ENCODE data around the gene FOXJ3. TPM values are rescaled to one million over a fixed set of nuclear protein-coding genes. Genes with fewer than 3 reads are reported as not detected.

The FOXJ3 gene
- total and polyA plus RNA-seq, 2 of the 8 experiments (the other 6 are each of a cell fraction or from before 2014, with no cell fraction given), result 48.6 to 51.9 TPM

DNA sequence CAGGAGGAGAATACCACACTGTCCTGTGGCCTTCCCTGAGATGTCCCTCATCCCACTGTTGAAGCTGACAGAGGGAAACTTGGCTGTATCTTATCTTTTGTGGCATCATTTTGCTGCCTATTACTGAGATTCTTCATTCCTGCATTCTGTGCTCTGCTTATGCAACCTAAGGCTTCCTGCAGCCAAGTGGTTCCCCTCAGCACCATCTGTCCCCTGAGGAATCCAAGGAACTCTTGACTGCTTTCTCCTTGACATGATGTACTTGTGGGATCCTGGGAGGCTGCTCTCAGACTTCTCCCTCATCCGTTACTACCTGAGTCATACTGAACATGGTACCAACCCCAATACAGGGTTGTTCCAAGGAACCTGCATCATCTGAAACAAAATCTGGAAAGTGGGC, 24.4 kb upstream of the FOXJ3 start:
- no peak overlapping the region for H2BK120ac ChIP-seq (replicated peaks; ENCODE audit: low read depth, low read length)
- no peaks in the 10 kb centered on the region for H3K79me1 ChIP-seq (ENCODE audit: low read depth, low read length)
- no peak overlapping the region for H3K56ac ChIP-seq (replicated peaks; ENCODE audit: insufficient read length, low read depth, low read length)
- no peak overlapping the region for H2AK5ac ChIP-seq (ENCODE audit: low read depth, low read length)
- H3K9ac ChIP-seq (replicated peaks in 1 of 4; ENCODE audit: extremely low read depth in 1 of 4, low read depth in 3 of 4, low read length in 3 of 4), result no peak overlapping the region
- H2BK5ac ChIP-seq (ENCODE audit: low read depth, low read length), result no peak overlapping the region
- no peak overlapping the region for H2BK20ac ChIP-seq (ENCODE audit: low read length)
- H3K14ac ChIP-seq (ENCODE audit: insufficient read length), result no peak overlapping the region
- no peaks in the 10 kb centered on the region for H3K23me2 ChIP-seq (ENCODE audit: low read depth, low read length)
- 89% methylated on average over 1 of the region's 1 CpG; no CpG with 5 or more reads in 1 of the 2 experiments for WGBS, 2 experiments (ENCODE audit: extremely low coverage in 1 of 2, insufficient coverage in 1 of 2, insufficient read length in 1 of 2, insufficient replicate concordance in 2 of 2, low coverage in 1 of 2, low lambda C conversion rate in 2 of 2, missing lambda C conversion rate in 1 of 2)
- no peaks in the 10 kb centered on the region for H4K20me1 ChIP-seq (replicated peaks in 1 of 2; ENCODE audit: control insufficient read depth in 1 of 2, insufficient read depth in 2 of 2, low read length in 2 of 2)
- no peak overlapping the region for H3K27ac ChIP-seq (ENCODE audit: low read depth, low read length)
- H4K91ac ChIP-seq (replicated peaks; ENCODE audit: insufficient read length, low read length), result no peak overlapping the region
- no peaks in the 10 kb centered on the region for H3K36me3 ChIP-seq (ENCODE audit: control insufficient read depth in 2 of 4, insufficient read depth in 4 of 4, low read length in 3 of 4)
- no peaks in the 10 kb centered on the region for H3K79me2 ChIP-seq (ENCODE audit: control insufficient read depth in 1 of 2, insufficient read depth in 2 of 2, low read length in 2 of 2)
- H3K18ac ChIP-seq (ENCODE audit: extremely low read depth, low read length), result no peak overlapping the region
- ChIA-PET POLR2A (ENCODE audit: partially characterized antibody) (interaction anchor here (0.9 kb wide), 1 partner anchor 19 kb away, joined by 3 read pairs; no protein-coding TSS in a partner anchor), CTCF (ENCODE audit: partially characterized antibody) (interaction anchor here (0.7 kb wide), 1 partner anchor 27 kb away, joined by 3 read pairs; no protein-coding TSS in a partner anchor)
- no peak overlapping the region for H2BK15ac ChIP-seq (ENCODE audit: low read length)
- no peak for DNase-seq (ENCODE audit: low read depth in 1 of 2, low spot score in 2 of 2)
- H4K8ac ChIP-seq (ENCODE audit: extremely low read depth, insufficient read depth, low read length), result no peak overlapping the region
- H4K5ac ChIP-seq (ENCODE audit: insufficient read length, low read depth, low read length), result no peak overlapping the region
- H2BK12ac ChIP-seq (ENCODE audit: low read depth, low read length), result no peak overlapping the region
- peaks cover 0 to 1% (median 0%) of the 10 kb centered on the region in 4 experiments; a peak in 1 of 7 replicates for H3K27me3 ChIP-seq (replicated peaks in 1 of 4; ENCODE audit: control insufficient read depth in 3 of 4, extremely low read depth in 1 of 4, insufficient read depth in 3 of 4, low read length in 3 of 4)
- H3K23ac ChIP-seq (ENCODE audit: insufficient read length), result no peak overlapping the region
- no peak for FAIRE-seq
- 0 out of 7 replicates have a peak, but pooled peaks cover 0 to 2% (median 0%) of the 10 kb centered on the region in 4 experiments for H3K4me1 ChIP-seq (replicated peaks in 1 of 4; ENCODE audit: control insufficient read depth in 3 of 4, insufficient read depth in 4 of 4, low read length in 3 of 4)
- no peak overlapping the region for H3K4ac ChIP-seq (replicated peaks; ENCODE audit: insufficient read length, low read depth, low read length)
- H3K9me3 ChIP-seq (ENCODE audit: insufficient read depth in 2 of 2, low read depth in 1 of 2, low read length in 1 of 2), result no peaks in the 10 kb centered on the region
- no peak overlapping the region for H3K4me3 ChIP-seq (ENCODE audit: extremely low read depth in 1 of 4, insufficient read depth in 2 of 4, low read depth in 3 of 4, low read length in 4 of 4)
- H3K4me2 ChIP-seq (ENCODE audit: insufficient read depth in 1 of 2, low read depth in 2 of 2, low read length in 2 of 2), result no peak overlapping the region
- H2AFZ ChIP-seq (ENCODE audit: low read length), result no peak overlapping the region
- TF ChIP-seq TEAD4 (IDR thresholded peaks at IDR 0.05; ENCODE audit: low read depth, low read length) (no peak), POU5F1 (IDR thresholded peaks at IDR 0.05; ENCODE audit: low read depth, low read length) (no peak), NANOG (IDR thresholded peaks at IDR 0.05; ENCODE audit: insufficient read depth, low read depth, low read length, poor library complexity, severe bottlenecking) (no peak), KDM4A (IDR thresholded peaks at IDR 0.05; ENCODE audit: low read depth, low read length, severe bottlenecking) (no peak), CBX8 (IDR thresholded peaks at IDR 0.05; ENCODE audit: borderline replicate concordance, low read depth, low read length) (no peak), BRCA1 (IDR thresholded peaks at IDR 0.05; ENCODE audit: low read depth, low read length) (no peak), CEBPB (IDR thresholded peaks at IDR 0.05; ENCODE audit: low read depth, low read length) (no peak), RBBP5 (IDR thresholded peaks at IDR 0.05; ENCODE audit: borderline replicate concordance, low read depth, low read length) (no peak), EZH2 (IDR thresholded peaks at IDR 0.05; ENCODE audit: low read depth, low read length, severe bottlenecking) (no peak), NRF1 (IDR thresholded peaks at IDR 0.05; ENCODE audit: low read depth, low read length) (no peak), KDM5A (IDR thresholded peaks at IDR 0.05; ENCODE audit: low read length) (no peak)
- TF ChIP-seq, protein P1, sequence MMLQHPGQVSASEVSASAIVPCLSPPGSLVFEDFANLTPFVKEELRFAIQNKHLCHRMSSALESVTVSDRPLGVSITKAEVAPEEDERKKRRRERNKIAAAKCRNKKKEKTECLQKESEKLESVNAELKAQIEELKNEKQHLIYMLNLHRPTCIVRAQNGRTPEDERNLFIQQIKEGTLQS (IDR thresholded peaks at IDR 0.05; ENCODE audit: insufficient read depth, low read depth, low read length), result no peak

Measured in H1 (cell line).